Parietal lobe (tissue), 1 donor: ENCODE results near the gene ADGRD2. TPM values are rescaled to one million over a fixed set of nuclear protein-coding genes. Genes with fewer than 3 reads are reported as not detected.

ENCODE experiments used
- total RNA-seq: library from RNA; depleted of rRNA; stranded (reverse); fragments of >200 nt; gene quantifications from one replicate; pipeline ENCODE4 v1.2.3, GENCODE V29; 2014

Gene ADGRD2
- not detected for total RNA-seq

GRCh38 chr9:124450241-124450924 is at the start of gene ADGRD2:
ADGRD2 (plus strand) TSS chr9:124450451; CDS start chr9:124451667, 1,216 bp downstream.

GRCh38 chr9:124415102-124415851 is 35.0 kb upstream of the ADGRD2 start, which contains the start of gene PSMB7:
PSMB7 (minus strand) TSS chr9:124415442; CDS start chr9:124415425, 17 bp downstream.

GRCh38 chr9:124506931-124507879 is 57.0 kb downstream of the ADGRD2 start, which contains the start of gene NR5A1:
NR5A1 (minus strand) TSS chr9:124507399; CDS start chr9:124503395, 4,004 bp downstream.

Other genes with a start within 250 kb of the ADGRD2 start
- 29.4 TPM for gene NEK6, start 192.5 kb upstream of the ADGRD2 start, total RNA-seq
- 157 TPM for gene PSMB7, start 35.0 kb upstream of the ADGRD2 start, total RNA-seq
- not detected for gene NR5A1, start 56.9 kb downstream of the ADGRD2 start, total RNA-seq